Colon (tissue), 2 donors: Measurements from ENCODE around the gene REEP5.
"Not testable (repeated sequence)": the region's sequence is repeated elsewhere in the genome, so short reads cannot be mapped to it uniquely, and the experiment has no call there.

Experiments
- FAIRE-seq: peaks from 2 replicates; lab custom pipeline; 2012; peaks lifted over from hg19 to GRCh38; lab: Jason Lieb, UNC
- donor health status: control.
- donor health status: control.

Gene REEP5

DNA sequence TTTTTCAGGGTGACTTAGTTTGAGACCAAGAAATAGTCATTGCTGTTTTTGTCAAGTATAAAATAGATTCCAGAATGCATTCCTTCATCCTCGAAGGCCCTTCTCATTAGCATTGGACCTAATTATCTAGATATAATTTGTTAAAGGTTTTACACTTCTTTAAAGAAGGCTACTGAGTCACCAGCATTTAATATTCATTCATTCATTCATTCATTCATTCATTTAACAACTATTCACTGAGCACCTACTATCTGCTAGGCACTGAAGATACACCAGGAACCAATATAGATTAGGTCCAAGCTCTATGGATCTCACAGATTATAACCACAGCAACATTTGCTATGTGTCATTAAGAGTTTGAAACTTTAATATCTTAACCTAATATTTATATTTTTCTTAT is 11.1 kb upstream of the REEP5 start:
- no peak for FAIRE-seq

DNA sequence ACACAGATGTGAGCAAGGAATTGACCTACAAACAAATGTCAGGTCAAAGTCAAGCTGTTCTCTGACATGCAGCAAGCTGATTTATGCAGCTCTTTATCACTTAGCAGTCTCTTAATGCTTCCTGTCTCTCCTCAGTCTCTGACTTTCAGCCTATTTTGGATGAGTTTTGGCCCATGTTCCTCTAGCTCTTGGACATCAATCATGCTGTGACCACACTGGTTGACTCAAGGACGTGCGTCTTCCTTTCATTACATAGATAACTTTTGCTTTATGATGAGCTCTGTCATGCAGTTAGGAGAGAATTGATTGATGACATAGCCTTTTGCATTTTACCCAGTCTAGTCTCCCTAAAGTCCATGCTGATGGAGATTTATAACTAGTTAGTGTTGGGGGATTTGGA is 9.4 kb upstream of the REEP5 start:
- no peak for FAIRE-seq

DNA sequence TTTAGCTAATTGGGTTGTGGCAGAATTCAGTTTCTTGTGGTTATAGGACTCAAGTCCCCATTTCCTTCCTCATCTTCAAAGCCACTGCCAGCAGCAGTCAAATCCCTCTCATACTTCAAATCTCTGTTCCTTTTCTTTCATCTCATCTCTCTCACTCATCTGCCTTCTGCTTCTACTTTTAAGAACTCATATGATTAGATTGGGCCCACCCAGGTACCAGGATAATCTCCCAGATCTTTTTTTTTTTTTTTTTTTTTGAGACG is 8.0 kb upstream of the REEP5 start:
- FAIRE-seq = no peak

DNA sequence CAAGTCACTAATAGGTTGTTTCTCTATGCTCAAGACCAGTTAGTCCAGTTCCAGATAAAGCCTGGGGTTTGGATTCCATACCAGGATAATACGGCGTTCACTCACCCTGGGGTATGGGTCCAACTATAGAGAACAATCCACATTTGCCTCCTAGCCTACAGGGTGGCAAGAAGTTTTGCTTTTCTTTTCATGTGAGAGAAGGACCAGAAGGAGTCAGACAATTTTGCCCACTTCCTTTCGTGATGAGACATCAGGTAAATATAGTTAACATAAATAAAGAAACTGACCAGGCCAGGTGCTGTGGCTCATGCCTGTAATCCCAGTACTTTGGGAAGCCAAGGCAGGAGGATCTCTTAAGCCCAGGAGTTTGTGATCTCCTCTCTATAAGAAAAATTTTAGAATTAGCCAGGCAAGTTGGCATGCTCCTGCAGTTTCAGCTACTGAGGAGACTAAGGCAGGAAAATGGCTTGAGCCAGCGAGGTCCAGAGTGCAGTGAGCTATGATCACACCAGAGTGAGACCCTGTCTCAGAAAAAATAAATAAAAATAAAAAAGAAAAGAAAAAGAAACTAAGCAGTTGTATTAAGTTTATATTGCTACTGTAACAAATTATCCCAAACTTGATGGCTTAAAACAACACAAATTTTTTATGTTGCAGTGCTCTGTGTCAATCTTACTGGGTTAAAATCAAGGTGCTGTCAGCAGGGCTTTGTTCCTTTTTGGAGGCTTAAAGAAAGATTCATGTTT is 7.5 kb upstream of the REEP5 start:
- FAIRE-seq = no peak

DNA sequence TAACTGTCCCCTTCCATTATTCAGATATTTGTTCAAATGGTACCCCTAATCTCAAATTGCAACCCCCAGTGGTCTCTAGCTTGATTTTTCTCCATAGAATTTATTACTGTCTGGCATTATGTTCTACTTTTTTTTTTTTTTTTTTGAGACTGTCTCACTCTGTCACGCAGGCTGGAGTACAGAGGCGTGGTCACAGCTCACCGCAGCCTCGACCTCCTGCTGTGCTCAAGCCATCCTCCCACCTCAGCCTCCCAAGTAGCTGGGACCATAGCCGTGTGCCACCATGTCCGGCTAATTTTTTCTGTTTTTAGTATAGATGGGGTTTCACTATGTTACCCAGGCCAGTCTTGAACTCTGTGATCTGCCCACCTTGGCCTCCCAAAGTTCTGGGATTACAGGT is 2.0 kb upstream of the REEP5 start:
- no peak for FAIRE-seq

DNA sequence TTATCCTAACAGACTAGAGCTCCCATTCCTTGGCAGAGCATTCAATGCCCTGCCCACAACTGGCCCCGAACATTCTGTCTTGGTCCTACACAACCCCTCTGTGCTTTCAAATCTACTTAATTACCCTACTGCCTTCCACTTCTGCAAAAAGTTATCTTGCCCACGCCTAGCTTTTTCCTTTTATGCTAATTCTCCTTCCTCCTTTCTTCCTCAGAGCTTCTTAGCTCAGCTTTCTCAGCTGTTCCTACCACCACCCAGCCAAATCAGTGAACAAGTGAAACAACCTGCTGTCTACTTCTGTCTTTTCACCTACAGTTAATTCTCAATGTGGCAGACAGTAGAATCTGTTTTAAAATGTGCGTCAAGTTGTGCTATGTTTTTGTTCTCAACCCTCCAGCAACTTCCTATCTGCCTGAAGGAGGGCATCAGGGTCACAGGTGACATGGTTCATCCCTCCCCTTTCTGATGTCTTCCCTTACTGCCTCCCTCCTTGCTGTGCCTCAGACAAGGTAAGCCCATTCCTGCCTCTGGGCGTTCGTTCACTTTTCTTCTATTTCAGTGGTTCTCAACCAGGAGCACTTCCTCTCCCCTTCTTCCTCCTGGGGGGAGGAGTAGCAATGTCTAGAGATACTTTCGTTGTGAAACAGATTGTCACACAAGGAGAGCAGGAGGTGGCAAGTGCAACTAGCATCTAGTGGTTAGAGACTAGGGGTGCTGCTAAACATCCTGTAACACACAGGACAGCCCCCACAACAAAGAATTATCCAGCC is 1.3 kb upstream of the REEP5 start:
- FAIRE-seq = no peak

DNA sequence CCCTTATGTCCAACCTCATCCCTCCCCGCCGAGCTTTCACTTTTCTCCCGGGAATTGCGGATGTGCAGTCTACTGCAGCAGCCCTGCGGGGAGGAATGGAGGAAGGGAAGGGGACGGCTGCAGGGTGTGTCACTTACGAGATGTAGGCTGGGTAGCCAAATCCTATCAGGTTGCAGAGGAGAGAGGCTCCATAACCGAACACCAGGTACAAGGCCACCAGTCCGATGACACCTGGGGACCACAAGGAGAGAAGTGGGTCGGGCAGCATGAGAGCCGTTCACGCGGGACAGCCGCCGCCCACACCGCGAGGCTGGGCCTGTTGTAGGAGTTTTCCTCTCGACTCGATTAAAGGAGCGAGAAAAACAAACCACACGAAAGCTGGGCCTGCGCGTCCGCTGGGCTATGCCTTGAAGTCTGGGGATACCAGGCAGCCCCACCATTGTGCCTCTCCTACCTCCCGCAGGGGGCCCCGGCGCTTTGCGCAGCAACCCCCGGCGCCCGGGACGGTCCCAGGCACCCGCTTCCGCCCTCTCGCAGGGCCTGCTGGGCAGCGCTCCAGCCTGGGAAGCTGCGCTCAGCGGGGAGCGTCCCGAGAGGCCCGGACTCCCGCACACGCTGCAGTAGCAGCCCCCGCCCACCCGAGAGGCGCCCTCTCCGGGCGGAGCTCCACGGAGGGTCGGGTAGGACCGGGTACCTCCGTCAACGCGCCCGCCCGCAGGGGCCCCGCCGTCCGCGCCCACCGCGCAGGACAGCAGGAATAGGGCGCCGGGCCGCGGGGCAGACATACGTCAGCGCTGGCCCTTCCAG is 798 bp downstream of the REEP5 start:
- FAIRE-seq = no peak

DNA sequence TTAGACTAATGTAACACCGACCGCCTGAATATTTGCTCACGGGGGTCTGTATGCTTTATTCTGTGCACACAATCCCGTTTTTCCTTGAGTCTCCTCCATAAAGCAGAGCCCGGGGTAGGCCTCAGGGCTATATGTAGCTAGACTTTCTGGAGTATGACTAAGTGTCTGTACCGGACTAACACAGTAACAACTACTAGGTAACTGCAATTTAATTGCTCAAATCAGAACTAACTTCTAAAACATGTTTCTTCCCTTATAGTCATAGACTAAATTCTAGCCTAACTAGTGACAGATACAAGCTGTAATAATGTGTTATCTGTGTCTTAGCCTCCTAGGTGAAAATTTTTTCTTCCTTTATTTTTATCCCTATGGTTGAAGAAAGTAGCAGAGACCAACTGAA is 2.1 kb downstream of the REEP5 start:
- no peak for FAIRE-seq

DNA sequence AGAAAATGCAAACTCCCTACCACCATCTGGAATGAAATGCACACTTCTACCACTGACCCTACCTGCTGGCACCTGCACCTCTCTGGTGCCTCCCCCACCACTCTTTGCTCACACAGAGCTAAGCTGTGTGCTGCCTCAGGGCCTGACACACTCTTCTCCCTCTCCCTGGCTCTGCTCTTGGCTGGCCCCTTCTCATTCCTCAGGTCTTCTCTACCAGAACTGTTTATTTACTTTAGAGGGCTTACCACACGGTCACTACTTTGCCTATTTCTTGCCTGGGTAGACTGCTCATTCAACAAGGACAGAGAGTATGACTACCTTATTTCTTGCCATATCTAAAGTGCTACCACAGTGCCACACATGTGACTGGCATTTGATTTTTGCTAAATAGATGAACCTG is 3.3 kb downstream of the REEP5 start:
- FAIRE-seq = no peak

DNA sequence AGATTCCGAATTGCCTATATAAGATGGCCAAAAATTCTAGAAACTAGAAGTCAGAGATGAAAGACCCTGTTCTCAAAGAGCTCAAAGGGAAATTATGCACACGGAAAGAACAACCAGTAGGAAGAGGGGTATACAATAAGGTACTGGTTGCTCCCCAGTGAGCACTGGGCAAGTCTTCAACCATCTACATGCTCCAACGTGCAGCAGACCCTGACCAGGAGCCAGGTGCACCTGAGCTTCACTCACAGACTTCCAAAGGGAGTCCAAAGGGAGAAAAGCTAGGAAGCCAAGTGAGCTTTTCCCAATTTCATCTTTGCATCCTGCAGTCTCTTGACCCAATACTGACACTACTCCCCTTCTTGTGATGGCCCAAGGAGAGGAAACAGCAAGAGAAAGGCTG is 3.9 kb downstream of the REEP5 start:
- FAIRE-seq = no peak

DNA sequence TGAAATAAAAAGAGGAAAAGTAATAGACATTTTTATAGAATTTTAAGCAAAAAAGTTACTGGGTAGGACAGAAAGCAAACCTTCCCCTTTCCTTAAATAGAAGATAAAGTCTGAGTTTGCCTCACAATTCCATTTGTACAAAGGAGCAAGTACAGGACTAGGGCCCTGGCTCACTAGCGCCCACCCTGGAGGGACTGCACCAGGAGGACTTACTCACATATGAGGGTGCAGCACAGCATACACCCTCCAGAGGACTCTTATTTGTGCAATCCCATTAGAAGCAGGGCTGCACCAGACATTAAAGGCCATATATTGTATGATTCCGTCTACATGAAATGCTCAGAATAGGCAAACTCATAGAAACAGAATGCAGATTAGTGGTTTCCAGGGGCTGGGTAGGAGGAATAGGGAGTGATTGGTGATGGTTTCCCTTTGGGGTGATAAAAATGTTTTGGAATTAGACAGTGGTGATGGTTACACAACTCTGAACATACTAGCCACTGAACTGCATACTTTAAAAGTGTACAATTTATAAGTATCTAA is 4.5 kb downstream of the REEP5 start:
- no peak for FAIRE-seq

DNA sequence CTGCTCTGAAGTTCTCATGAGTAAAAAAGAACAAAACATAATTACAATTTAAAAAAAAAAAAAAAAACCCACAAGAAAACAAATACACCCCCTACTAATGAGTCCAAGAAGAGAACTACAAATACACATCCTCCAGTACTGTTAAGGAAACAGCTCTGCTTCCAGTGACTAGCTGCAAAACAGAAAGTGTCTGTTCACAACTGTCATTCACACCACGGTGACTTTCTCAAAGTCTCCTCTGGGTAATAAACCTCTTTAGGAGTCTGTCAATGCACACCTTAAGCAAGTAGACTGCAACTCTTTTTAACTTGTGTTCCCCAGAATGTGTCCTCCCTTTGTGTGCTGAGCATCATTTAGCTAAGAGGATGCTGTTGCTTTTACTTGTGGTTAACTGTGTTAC is 6.2 kb downstream of the REEP5 start:
- FAIRE-seq = no peak

DNA sequence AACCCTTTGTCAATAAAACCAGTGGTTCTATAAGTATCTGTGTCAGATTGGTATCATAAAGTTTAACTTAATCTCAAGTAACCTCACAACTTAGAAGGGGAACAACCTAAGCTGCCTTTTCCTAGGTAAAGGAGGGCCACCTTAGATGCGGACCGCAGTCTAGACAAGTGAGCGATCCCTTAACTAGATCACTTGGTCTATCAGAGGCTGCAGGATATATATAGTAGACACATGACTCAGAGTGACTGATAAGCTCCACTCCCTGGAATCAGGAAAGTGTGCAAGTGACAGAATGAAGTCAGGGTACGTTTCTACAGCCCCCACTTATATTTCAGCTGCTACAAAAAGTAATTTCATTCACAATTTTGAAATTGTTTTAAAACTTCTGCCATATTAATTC is 7.4 kb downstream of the REEP5 start:
- FAIRE-seq = no peak

DNA sequence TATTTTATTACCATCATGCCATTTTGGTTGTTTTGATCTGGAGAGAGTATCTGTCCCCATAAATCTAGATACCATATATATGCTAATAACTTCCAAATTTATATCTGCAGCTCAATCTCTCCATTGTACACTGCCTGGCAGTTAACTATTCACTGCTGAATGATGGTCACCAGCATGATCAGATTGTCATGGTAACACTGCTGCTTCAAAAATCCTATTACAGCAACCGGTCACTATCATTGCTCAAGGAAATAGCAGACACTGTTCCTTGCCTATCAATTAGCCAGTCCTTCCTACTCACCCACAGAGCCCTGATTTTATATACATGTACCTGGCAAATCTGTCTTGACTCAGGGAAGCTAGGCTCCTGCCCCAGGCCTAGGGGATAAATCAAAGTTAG is 11.5 kb downstream of the REEP5 start:
- FAIRE-seq = no peak

DNA sequence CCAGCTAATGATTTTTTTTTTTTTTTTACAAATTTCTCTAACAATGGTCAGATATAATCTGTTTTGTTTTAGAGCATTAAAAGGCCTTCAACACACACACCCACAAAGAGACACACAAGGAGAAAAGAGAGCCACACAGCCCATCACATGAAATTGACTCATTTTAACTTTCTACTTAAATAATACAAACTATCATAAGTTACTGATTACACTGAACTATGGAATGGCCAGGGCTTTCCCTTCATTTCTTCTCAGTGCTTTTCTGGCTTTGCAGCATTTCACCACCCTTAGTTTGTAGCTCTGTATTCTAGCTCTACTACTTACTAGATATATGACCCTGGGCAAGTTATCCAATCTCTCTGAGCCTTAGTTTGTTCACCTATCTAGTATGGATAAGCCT is 13.2 kb downstream of the REEP5 start:
- no peak for FAIRE-seq

DNA sequence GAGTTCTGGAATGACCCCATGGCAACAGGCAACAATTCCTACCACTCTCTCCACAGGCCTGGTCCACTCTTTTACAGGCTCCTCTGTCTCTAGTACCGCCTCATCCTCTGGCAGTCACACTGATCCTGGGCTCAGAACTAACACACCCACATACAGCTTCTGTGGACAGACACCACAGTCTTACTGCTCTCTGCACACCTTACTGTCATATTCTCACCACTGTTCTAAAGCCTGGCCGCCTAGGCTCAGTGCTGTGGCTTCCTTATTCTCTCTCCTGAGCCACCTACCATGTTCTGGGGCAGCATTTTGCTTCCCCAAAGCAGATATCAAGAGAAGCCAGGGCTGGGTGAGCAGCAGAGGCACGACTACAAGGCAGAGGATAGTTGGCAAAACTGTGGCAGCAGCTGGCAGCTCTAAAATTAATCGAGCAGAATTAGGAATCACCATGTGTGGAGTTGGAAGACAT is 14.8 kb downstream of the REEP5 start:
- no peak for FAIRE-seq

DNA sequence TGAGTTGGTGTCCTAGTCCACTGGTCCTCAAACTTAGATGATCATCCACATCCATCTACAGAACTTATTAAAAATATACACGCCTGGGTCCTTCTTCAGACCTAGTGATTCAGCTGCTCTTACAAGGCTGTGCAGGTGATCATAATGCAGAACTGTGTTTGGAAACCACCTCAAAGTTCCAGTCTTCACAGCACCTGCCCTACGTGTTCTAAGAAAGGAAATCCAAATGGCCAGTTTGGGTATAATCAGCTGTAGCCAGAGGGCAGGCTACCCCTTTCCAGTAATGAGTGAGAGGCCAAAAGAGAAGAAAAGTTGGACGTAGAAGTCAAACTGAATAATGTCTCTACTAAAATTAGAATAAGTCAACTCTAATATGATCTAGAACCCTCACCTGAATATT is 15.4 kb downstream of the REEP5 start:
- FAIRE-seq = no peak

DNA sequence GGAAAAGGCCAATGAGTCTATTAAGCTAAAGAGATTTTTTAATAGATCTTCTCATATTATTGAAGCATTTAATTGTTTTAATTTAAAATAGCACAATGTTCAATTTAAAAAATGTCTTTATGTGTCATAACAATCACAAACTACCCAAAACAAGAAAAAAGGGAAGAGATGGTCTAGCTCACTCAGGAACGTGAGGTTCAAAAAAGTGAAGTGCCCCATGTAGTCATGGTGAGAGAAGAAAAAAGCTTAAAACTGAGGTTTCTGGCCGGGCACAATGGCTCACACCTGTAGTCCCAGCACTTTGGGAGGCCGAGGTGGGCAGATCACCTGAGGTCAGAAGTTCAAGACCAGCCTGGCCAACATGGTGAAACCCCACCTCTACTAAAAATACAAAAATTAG is 17.0 kb downstream of the REEP5 start:
- not testable (repeated sequence) for FAIRE-seq

DNA sequence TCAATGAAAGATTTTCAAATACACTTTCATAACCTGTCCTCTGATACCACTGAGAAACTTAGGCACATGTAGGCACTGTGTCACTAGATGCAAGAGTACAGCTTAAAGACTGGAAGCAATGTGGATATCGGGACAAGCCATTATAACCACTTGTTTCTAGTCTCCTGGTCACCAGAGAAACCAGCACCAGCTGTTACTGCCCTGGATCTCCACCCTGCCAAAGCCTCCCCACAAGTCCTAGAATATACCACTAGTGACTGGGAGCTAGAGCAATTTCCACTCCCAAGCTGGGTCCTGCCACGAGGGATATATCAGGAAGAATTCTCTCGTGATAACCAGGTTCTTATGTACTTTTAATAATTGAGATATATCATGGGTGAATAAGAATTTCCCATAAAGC is 19.5 kb downstream of the REEP5 start:
- FAIRE-seq = no peak

DNA sequence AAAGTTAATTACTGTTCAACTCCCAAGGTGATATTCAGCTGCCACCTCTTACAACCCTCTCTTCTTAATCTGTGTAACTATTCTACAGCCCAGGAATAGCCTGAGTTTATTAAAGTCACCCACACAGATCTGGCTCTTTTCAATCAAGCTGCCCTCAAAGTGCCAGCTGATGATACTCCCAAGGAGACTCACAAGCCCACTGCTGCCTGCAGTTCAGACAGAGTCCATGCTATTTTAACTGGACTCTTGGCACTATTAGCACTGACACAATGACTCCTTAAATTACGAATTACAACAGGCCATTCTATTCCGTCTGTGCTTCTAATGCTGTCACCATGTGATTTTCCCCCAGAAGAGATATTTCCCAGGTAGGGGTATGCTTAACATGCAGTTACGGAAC is 26.3 kb downstream of the REEP5 start:
- FAIRE-seq = no peak

DNA sequence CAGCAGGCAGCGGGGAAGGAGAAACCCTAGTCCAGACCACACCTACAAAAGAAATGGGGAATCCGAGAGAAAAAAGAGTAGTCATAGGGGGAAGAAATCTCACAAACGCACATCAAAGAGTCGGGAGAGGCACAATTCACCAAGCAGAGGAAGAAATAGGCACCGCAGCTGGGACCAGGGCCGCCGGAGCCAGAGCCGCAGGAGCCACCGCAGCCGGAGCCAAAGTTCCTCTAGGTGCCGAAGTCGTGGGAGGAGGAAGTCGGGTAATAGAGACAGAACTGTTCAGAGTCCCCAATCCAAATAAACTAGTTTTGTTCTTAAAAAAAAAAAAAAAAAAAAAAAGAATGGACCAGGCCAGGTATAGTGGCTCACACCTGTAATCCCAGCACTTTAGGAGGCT is 29.3 kb downstream of the REEP5 start:
- no peak for FAIRE-seq

DNA sequence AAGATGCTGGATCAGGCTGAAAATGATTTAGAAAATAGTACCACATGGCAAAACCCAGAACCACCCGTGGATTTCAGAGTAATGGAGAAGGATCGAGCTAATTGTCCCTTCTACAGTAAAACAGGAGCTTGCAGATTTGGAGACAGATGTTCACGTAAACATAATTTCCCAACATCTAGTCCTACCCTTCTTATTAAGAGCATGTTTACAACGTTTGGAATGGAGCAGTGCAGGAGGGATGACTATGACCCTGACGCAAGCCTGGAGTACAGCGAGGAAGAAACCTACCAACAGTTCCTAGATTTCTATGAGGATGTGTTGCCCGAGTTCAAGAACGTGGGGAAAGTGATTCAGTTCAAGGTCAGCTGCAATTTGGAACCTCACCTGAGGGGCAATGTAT is 30.0 kb downstream of the REEP5 start:
- not testable (repeated sequence) for FAIRE-seq

DNA sequence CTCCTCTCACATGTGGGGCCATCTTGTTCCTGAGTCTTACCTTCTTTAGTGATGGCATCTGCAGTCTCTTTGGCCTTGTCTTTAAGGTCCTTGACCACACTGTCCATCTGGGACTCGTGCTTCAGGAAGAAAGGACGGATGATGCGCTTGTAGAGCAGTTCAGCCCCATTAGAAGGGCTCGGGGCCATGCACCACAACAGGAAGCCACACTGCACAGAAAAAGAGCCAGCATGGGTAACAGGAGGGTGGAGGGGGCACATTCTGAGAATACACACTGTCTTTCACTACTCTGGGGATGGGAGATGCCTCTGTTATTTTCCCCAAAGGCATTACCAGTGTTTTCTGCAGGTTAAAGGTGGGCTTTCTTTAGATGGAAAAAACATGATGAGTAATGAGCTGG is 35.1 kb downstream of the REEP5 start:
- no peak for FAIRE-seq
